ENCODE data around the gene UBE3B.
"Not testable (repeated sequence)": the region's sequence is repeated elsewhere in the genome, so short reads cannot be mapped to it uniquely, and the experiment has no call there.

The UBE3B gene

DNA sequence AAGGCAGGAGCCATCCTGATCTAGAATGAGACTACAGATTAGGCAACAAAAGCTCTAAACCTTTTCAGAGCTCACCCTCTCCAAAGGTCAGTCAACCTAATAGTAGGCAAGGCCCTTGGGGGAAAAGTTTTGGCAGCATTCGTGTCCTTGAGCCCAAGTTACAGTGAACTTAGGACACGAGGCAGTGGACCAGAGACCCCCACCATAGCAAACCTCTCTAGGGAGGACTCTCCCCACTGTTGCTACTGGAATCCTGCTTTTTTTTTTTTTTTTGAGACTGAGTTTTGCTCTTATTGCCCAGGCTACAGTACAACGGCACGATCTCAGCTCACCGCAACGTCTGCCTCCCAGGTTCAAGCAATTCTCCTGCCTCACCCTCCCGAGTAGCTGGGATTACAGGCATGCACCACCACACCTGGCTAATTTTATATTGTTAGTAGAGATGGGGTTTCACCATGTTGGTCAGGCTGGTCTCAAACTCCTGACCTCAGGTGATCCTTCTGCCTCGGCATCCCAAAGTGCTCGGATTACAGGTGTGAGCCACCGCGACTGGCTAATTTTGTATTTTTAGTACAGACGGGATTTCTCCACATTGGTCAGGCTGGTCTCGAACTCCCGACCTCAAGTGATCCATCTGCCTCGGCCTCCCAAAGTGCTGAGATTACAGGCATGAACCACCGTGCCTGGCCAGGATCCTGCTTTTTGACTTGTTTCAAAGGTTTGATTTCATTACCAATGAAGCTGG is 3.7 kb upstream of the UBE3B start:
- not testable (repeated sequence) for DNase-seq (ENCODE audit: low read depth in 2 of 2)

DNA sequence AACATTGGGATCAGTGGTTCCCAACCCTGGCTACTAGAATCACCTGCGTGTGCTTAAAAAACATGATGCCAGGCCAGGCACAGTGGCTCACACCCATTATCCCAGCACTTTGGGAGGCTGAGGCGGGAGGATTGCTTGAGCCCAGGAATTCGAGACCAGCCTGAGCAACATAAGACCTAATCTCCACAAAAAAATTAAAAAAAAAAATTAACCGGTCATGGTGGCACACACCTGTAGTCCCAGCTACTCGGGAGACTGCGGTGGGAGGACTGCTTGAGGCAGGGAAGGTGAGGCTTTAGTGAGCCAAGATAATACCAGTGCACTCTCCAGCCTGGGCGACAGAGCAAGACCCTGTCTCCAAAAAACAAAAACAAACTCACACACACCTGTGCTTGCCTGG is 2.3 kb upstream of the UBE3B start:
- no peak for DNase-seq (ENCODE audit: low read depth in 2 of 2)

DNA sequence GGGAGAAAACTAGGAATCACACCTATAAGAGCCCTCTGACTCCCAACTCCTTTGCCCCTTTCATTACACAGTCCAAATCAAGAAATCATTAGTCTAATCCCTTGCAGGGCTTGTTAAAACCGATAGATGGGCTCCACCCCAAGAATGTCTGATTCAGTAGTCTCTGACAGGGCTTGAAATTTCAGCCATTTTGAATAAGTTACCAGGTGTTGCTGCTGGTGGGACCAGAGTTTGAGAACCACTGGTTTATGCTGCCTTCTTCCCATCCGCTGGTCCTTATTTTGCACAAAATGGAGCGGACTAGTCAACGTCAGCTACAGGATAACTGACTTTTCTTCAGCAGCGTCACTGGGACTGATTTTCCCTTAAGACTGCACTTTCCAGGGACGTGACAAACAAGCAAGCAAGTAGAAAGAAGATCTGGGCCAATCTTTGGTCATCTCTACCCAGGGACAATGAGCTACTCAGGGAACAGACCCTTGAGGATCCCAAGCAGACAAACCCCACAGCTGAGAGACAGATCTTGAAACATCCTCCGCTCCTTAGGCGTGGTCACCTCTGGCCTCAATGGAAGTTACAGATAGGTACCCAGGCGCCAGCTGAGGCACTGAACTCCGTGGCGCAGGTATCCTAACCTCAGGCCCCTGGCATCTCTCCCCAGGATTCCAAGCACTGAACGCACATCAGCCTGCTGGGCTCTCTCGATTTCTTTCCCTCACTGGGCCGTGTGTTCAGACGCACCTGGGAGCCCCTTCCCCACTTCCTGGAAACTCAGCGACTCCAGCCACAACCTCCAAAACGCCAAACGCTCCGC is 1.2 kb upstream of the UBE3B start:
- no peak for DNase-seq (ENCODE audit: low read depth in 2 of 2)

DNA sequence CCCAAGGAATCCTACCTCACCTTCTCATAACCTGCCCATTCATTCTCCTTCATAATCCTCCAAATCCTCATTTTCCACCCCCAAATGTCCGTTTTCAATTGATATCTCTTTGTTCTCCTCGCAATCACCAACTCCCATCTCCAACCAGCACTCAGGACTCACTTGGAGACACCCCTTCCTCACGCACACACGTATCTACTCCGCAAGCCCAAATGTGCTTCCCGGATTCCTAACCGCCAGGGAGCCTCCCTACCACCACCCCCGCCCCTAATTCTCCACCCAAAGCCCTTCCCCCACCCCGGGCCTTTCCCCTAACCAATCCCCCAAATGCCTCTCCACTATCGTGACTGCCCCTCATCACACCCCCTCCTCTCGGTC is 638 bp upstream of the UBE3B start:
- DNase-seq (ENCODE audit: low read depth in 2 of 2): no peak

DNA sequence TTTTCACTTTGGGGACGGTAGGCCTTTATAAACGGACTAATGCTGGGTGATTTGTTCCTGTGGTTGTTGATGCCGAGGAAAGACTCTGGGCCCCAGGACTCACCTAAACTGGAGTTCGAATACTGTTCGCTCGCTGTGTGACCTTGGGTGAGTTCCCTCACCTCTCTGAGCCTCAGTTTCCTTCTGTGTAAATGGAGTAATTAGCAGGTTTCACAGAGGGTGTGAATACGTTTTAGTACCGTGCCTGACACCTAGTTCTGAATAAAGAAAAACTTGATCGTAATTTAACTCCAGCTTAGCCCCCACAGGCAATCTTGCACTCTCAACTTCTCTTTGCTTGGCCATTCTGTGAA is 505 bp downstream of the UBE3B start:
- DNase-seq (ENCODE audit: low read depth in 2 of 2): no peak

DNA sequence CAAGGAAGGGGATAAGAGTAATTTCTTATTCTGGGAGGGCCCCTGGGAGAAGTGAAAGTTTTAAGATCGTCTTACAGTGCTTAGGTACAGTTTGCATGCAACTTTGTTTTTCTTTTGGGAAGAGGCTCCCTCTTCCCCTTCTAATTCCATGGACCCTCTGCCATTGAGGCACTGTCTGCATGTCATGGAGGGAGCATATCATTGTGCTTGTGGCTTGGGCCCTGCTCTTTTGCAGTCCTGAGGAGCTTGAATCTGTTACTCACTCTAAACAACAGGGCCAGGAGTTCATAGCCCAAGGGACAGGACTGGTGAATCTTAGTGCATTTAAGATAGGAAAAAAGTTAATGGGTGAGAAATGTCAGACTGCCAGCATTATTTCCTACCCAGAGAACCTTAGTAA is 2.3 kb downstream of the UBE3B start:
- no peak for DNase-seq (ENCODE audit: low read depth in 2 of 2)

DNA sequence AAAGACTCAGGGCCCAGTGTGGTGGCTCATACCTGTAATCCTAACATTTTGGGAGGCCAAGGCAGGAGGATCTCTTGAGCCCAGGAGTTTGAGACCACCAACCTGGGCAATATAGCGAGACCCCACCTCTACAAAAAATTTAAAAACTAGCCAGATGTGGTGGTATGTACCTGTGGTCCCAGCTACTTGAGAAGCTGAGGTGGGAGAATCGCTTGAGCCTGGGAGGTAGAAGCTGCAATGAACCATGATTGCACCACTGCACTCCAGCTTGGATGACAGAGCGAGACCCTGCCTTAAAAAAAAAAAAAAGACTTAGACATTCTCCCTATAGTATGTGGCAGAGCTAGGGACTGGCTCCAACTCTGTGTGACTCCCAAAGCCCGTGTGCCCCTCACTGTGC is 2.9 kb downstream of the UBE3B start:
- no peak for DNase-seq (ENCODE audit: low read depth in 2 of 2)

DNA sequence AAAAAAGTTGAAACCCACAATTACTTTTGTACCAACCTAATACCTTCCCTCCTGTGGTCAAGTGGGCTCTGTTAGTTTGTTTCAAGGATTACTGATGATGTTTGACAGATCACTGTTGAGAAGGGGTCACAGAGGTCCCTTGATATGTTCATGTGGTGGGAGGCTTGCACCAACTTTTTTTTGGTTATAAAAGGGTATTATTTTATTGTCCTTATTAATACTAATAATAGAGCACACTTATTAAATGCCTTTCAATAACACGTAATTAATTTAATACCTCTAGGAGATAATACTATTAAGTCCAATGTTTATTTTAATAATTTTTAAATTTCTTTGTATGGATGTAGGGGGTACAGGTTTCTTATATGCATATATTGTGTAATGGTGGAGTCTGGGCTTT is 4.4 kb downstream of the UBE3B start:
- DNase-seq (ENCODE audit: low read depth in 2 of 2): no peak

DNA sequence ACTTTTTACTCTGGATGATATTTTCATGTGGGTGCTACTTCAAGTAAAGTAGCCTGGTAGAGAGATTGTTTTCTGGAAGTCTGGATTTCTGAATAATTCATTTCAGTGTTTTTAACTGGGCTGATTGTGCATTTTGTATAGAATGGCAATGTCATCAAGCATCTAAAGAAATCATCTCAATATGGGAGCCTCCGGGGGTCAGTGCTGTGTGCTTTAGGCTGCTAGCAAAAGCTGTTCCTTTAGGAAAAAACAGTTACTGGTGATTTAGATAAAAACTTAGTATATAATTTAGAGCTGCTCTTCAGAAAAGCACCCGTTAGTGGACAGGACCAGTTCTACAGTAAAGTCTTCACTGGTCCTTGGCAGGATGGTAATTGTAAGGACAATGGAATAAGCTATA is 5.1 kb downstream of the UBE3B start:
- no peak for DNase-seq (ENCODE audit: low read depth in 2 of 2)

DNA sequence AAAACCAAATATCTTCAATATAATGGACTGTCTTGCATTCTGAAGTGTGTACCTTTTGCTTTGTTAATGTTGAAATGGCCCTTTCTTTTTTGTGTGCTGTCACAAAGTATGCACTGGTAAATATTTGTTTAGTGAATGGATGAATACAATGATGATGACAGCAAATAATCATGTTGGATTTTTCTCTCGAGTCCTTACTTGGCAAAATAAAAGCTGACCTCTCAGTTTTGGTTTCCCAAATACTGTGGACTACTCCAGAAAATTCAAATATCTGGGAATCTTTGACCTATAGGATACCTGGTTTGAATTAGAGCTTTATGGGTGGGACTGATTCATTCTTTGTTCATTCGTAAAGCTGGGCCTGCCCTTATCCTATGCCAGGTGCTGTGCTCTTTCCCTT is 5.5 kb downstream of the UBE3B start:
- no peak for DNase-seq (ENCODE audit: low read depth in 2 of 2)

DNA sequence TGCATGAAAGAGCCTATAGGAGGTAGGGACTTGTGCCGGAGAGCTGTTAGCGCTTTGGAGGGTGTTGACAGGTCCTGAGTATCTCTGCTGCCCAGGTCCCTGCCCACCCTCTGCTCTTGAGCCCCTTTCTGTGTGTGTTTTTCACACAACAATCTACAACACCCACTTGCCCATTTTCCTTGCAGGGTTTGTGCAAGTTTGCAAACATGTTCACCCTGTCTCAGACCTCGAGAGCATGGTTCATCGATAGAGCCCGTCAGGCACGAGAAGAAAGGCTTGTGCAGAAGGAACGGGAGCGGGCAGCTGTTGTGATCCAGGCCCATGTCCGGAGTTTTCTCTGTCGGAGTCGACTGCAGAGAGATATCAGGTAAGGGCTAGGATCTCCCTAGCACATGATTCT is 5.9 kb downstream of the UBE3B start:
- DNase-seq (ENCODE audit: low read depth in 2 of 2): no peak

DNA sequence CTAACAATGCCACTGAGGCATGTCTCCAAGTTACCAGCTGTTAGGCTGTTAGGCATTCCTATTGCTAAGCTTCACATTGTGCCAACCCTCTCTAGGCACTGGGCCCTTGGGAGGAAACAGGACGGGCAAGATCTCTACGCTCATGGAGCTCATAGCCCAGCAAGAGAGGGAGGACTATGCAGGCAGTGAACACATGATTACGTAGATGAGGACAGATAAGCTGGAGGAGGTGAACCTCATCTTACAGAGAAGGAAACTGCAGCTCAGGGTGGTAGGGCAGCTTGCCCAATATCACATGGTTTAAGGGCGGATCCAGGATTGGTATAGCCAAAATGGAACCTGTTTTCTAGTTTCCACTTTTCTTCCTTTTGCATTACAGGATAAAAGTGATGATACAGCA is 7.8 kb downstream of the UBE3B start:
- DNase-seq (ENCODE audit: low read depth in 2 of 2): no peak

DNA sequence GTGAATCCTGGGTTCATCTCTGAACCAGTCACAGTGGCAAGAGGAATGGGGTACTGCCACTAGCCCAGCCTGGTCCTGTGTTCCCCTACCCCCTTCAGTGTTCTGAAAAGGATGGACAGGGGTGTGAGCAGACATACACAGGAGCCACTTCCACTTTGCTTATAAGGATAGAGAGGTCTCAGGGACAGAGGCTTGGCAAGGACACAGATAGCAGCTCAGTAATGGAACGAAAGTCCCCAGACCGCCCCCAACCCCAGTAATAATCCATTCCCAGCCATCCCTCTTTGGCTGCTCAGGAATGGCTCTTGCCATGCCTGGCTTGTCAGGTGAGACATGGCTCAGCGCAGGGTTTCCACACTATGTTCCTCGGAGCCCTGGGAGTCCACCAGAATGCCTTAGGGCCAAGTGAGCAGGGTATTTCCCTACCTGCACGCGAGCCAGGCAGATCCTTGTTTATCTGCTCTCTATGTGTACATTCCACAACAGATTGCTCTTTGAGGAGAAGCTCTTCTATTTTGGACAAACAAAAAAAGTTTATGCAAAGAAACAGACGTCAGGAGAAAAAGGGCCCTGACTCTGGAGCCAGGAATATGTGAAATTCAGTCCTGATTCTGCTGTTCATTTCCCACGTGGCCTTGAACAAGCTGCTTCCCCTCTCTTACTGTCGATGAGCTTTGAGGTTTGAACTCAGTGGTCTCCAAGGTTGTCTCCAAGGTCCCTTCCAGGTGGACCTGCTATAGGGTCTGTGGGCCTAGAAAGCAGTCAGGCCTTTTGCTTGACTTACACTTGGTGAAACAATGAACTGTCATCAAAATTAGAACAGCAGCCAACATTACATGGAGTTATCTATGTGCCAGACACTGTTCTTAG is 10.0 kb downstream of the UBE3B start:
- DNase-seq (ENCODE audit: low read depth in 2 of 2): no peak

DNA sequence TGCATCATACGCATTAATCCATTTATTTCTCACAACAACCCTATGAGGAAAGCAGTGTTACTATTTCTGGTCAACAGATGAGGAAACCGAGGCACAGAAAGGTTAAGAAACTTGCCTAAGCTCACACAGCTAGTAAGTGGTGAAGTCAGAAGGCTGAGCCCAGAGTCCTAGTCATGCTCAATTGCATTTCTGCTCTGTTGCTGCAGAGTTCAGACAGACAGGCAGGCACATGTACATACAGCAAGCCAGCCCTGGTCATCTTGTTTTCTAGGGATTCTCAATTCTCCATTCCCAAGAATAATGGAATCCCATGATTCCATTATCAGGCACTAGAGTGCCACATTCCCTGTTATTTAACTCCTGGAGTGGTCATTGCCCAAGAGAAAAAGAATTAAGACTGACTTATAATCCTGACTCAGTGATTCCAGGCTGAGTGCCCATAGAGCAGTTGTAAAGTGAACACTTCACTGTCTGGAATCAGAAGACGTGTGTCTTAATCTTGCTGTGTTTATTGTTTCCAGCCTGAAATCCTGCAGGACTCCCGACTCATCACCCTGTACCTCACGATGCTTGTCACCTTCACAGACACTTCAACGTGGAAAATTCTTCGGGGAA is 10.7 kb downstream of the UBE3B start:
- DNase-seq (ENCODE audit: low read depth in 2 of 2): no peak

DNA sequence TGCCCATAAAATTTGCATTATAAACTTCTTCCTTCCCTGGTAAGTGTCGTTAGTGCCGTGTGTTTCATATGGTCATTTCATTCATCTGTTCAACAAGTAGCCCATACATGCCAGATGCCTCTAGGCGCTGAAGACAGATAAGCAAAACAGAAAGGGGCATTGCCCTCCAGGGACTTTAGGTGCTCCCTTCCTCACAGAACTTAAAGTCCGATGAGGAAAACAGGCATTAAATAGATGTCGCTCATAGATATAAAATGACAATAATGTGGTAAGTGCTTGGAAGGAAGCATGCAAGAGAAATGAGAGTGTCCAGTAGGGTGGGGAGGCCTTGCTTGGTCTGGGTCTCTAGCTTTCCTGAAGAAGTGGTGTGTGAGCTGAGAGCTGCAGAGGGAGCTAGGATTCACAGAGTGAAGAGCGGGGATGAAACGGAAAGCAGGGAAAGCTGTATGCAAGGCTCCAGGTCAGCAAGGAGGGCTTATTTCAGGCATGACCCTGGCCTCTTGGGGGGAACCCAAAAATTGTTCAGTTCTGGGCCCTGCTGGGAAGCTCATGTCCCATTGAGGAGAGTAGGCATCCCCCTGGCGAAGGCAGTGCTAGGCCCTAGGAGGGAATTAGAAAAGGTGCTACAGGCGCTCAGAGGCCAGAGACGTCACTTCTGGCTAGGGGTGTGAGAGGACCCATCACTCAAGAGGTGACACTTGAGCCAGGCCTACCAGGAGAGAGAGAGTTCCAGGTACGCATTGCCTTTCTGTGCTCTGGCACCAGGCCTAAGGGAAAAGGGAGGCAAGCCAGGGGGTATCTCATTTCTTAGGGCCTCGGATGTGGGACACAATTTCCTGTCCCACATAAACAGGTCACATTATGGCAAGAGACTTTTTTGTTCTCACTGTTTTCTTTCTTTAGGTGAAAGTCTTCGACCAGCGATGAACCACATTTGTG is 11.9 kb downstream of the UBE3B start:
- DNase-seq (ENCODE audit: low read depth in 2 of 2): no peak

DNA sequence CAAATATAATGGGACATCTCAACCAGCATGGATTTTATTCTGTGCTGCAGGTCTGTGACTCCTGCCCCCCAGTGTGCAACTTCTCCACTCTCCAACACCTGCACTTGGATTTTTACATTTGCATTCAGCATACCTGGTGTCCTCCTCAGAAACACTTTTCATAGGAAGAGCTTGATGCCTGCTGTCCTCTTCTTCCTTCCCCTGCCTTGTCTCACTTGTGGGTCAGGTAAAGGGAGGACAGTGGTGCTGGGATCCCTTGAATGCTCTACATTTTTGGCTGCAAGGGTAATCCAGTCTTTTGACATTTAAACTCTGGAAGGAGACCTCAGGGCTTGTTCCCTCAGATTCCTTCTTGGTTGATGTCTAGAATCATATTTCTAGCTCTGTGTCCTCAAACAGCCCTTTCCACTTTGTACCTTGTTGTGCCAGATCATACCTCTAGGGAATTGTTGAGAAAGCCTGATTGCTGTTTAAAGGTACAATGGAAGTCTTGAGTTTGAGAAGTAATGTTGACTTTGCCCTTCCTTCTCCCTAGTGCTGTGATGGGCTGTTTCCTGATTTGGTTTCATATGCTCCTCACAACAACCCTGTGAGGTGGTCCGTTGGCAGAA is 12.6 kb downstream of the UBE3B start:
- DNase-seq (ENCODE audit: low read depth in 2 of 2): no peak

DNA sequence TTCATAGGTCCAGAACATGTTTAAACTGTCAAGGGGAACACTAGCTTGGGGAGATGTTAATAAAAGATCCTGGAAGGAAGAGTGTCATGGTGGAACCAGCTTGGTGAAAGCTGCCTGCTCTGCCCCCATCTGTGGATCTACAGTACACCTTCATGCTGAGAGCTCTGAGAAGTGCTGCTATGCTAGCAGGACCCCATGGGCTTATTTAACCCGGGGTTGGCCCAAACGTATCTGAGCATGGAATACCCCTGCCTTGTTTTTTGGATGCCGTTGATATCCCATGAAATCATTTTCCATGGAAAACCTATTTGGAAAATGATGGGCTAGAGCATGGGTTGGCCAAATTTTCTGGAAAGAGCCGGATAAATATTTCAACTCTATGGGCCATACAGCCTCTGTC is 14.2 kb downstream of the UBE3B start:
- DNase-seq (ENCODE audit: low read depth in 2 of 2): no peak

DNA sequence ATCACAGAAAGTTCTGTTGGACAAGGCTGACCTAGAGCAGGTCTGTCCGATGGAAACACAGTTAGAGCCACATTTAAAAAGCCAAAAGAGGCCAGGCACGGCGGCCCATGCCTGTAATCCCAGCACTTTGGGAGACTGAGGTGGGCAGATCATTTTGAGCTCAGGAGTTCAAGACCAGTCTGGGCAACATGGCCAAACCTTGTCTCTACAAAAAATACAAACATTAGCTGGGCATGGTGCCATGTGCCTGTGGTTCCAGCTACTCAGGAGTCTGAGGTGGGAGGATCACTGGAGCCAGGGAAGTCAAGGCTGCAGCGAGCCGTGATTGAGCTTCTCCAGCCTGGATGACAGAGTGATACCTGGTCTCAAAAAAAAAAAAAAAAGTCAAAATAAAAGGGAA is 14.9 kb downstream of the UBE3B start:
- no peak for DNase-seq (ENCODE audit: low read depth in 2 of 2)

DNA sequence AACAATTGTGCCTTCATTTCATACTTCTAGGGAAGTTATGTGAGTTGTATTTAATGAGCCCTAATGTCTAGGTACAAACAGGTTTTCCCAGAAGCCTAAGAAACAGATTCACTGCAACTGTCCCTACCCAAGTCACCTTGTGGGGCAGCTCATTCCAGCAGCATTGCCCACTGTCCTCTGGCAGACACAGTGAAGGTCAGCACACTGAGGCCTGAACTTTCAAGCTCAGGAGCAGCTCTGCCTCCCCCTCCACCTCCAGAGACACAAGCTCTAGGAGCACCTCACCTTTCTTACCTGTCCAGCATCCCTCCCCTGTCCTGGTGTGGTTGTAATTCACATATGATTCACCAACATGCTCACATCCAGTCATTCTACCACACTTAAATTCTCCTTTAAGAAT is 15.7 kb downstream of the UBE3B start:
- DNase-seq (ENCODE audit: low read depth in 2 of 2): no peak

DNA sequence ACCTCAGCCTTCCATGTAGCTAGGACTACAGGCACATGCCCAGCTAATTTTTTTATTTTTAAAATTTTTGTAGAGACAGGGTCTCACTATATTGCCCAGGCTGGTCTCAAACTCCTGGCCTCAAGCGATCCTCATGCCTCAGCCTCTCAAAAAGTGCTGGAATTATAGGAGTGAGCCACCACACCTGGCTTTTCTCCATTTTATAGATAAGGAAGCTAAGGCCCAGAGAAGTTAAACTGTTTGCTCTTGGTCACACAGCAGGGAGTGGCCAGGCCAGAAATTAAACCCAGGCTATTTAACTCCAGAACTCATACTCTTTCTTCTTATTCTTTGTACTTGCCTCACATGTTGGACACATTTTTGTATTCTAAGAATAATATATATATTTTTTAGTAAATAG is 16.5 kb downstream of the UBE3B start:
- no peak for DNase-seq (ENCODE audit: low read depth in 2 of 2)

Data from stimulated activated CD8-positive, alpha-beta memory T cell treated with anti-CD3 and anti-CD28 coated beads, Interleukin-7, amount 100 ng/mL, for 1 hour (primary cell).